Stimulated activated naive CD8-positive, alpha-beta T cell treated with anti-CD3 and anti-CD28 coated beads, Interleukin-15, Interleukin-2, amounts not matched to agents 100 ng/mL and 50 ng/mL, for 24 hours (primary cell): ENCODE data around the gene UGT1A10.

Source experiments
- H3K27ac Mint-ChIP-seq: one replicate; pipeline ENCODE4 v1.8.0; 2021; ENCODE audit warnings: mild to moderate bottlenecking, mixed read lengths
- H3K27me3 Mint-ChIP-seq: one replicate; pipeline ENCODE4 v1.8.0; 2021; ENCODE audit warnings: mixed read lengths
- H3K36me3 Mint-ChIP-seq: one replicate; pipeline ENCODE4 v1.8.0; 2021; ENCODE audit warnings: low read depth, mixed read lengths
- H3K4me1 Mint-ChIP-seq: one replicate; pipeline ENCODE4 v1.8.0; 2021; ENCODE audit warnings: low read depth, mixed read lengths
- H3K4me3 Mint-ChIP-seq: one replicate; pipeline ENCODE4 v1.8.0; 2021; ENCODE audit warnings: mild to moderate bottlenecking, mixed read lengths
- H3K9me3 Mint-ChIP-seq: one replicate; pipeline ENCODE4 v1.8.0; 2021; ENCODE audit warnings: mixed read lengths

Gene UGT1A10

GRCh38 chr2:233789554-233789953, 153.3 kb downstream of the UGT1A10 start:
- Mint-ChIP-seq H3K36me3 (no peaks in the 10 kb centered on the region), H3K27ac (no peak overlapping the region), H3K4me1 (no peaks in the 10 kb centered on the region), H3K9me3 (peaks cover 10% of the 10 kb centered on the region), H3K4me3 (no peak overlapping the region), H3K27me3 (peaks cover 6% of the 10 kb centered on the region)

GRCh38 chr2:233791151-233791882, 155.1 kb downstream of the UGT1A10 start:
- no peak overlapping the region for H3K4me3 Mint-ChIP-seq
- peaks cover 2% of the 10 kb centered on the region for H3K9me3 Mint-ChIP-seq
- no peak overlapping the region for H3K27ac Mint-ChIP-seq
- H3K36me3 Mint-ChIP-seq = no peaks in the 10 kb centered on the region
- peaks cover 2% of the 10 kb centered on the region for H3K27me3 Mint-ChIP-seq
- H3K4me1 Mint-ChIP-seq = no peaks in the 10 kb centered on the region

GRCh38 chr2:233791883-233792329, 155.7 kb downstream of the UGT1A10 start:
- Mint-ChIP-seq H3K36me3 (no peaks in the 10 kb centered on the region), H3K4me3 (no peak overlapping the region), H3K27me3 (no peaks in the 10 kb centered on the region), H3K27ac (no peak overlapping the region), H3K9me3 (no peaks in the 10 kb centered on the region), H3K4me1 (no peaks in the 10 kb centered on the region)

- Mint-ChIP-seq H3K27ac (no peak overlapping the region), H3K9me3 (no peaks in the 10 kb centered on the region), H3K4me3 (no peak overlapping the region), H3K4me1 (no peaks in the 10 kb centered on the region), H3K36me3 (no peaks in the 10 kb centered on the region), H3K27me3 (no peaks in the 10 kb centered on the region)
Observed at GRCh38 chr2:233792720-233793119, 156.5 kb downstream of the UGT1A10 start.

- Mint-ChIP-seq H3K36me3 (no peaks in the 10 kb centered on the region), H3K27me3 (no peaks in the 10 kb centered on the region), H3K4me1 (no peaks in the 10 kb centered on the region), H3K4me3 (no peak overlapping the region), H3K27ac (no peak overlapping the region), H3K9me3 (no peaks in the 10 kb centered on the region)
Observed at GRCh38 chr2:233793465-233794127, 157.3 kb downstream of the UGT1A10 start.

- Mint-ChIP-seq H3K36me3 (no peaks in the 10 kb centered on the region), H3K4me3 (no peak overlapping the region), H3K4me1 (no peaks in the 10 kb centered on the region)
Observed at GRCh38 chr2:233794128-233794658, 157.9 kb downstream of the UGT1A10 start.

GRCh38 chr2:233795735-233796171, 159.5 kb downstream of the UGT1A10 start:
- peaks cover 5% of the 10 kb centered on the region for H3K9me3 Mint-ChIP-seq
- H3K36me3 Mint-ChIP-seq = no peaks in the 10 kb centered on the region
- no peak overlapping the region for H3K27ac Mint-ChIP-seq
- no peaks in the 10 kb centered on the region for H3K27me3 Mint-ChIP-seq
- H3K4me1 Mint-ChIP-seq = no peaks in the 10 kb centered on the region
- no peak overlapping the region for H3K4me3 Mint-ChIP-seq

More at GRCh38 chr2:233794128-233794658, 157.9 kb downstream of the UGT1A10 start:
- no peaks in the 10 kb centered on the region for H3K27me3 Mint-ChIP-seq
- H3K27ac Mint-ChIP-seq = no peak overlapping the region
- H3K9me3 Mint-ChIP-seq = no peaks in the 10 kb centered on the region

- no peaks in the 10 kb centered on the region for H3K36me3 Mint-ChIP-seq
- no peaks in the 10 kb centered on the region for H3K4me1 Mint-ChIP-seq
- H3K27me3 Mint-ChIP-seq = no peaks in the 10 kb centered on the region
- no peak overlapping the region for H3K27ac Mint-ChIP-seq
- no peak overlapping the region for H3K4me3 Mint-ChIP-seq
- H3K9me3 Mint-ChIP-seq = peaks cover 5% of the 10 kb centered on the region
Observed at GRCh38 chr2:233796254-233796653, 160.0 kb downstream of the UGT1A10 start.

- no peak overlapping the region for H3K4me3 Mint-ChIP-seq
- no peaks in the 10 kb centered on the region for H3K36me3 Mint-ChIP-seq
- no peak overlapping the region for H3K27ac Mint-ChIP-seq
- H3K4me1 Mint-ChIP-seq = no peaks in the 10 kb centered on the region
- H3K27me3 Mint-ChIP-seq = no peaks in the 10 kb centered on the region
- H3K9me3 Mint-ChIP-seq = peaks cover 5% of the 10 kb centered on the region
Observed at GRCh38 chr2:233798335-233799086, 162.3 kb downstream of the UGT1A10 start.

- H3K27me3 Mint-ChIP-seq = peaks cover under 1% of the 10 kb centered on the region
- no peaks in the 10 kb centered on the region for H3K36me3 Mint-ChIP-seq
- H3K4me1 Mint-ChIP-seq = no peaks in the 10 kb centered on the region
- H3K9me3 Mint-ChIP-seq = peaks cover 5% of the 10 kb centered on the region
- H3K27ac Mint-ChIP-seq = no peak overlapping the region
- H3K4me3 Mint-ChIP-seq = no peak overlapping the region
Observed at GRCh38 chr2:233799087-233799665, 162.9 kb downstream of the UGT1A10 start.

- peaks cover 5% of the 10 kb centered on the region for H3K9me3 Mint-ChIP-seq
- peaks cover 3% of the 10 kb centered on the region for H3K27me3 Mint-ChIP-seq
- no peaks in the 10 kb centered on the region for H3K36me3 Mint-ChIP-seq
- H3K27ac Mint-ChIP-seq = no peak overlapping the region
- H3K4me1 Mint-ChIP-seq = no peaks in the 10 kb centered on the region
- H3K4me3 Mint-ChIP-seq = no peak overlapping the region
Observed at GRCh38 chr2:233799716-233800115, 163.5 kb downstream of the UGT1A10 start.

GRCh38 chr2:233800208-233800607, 164.0 kb downstream of the UGT1A10 start:
- Mint-ChIP-seq H3K36me3 (no peaks in the 10 kb centered on the region), H3K27me3 (peaks cover 3% of the 10 kb centered on the region), H3K4me3 (no peak overlapping the region), H3K4me1 (no peaks in the 10 kb centered on the region), H3K27ac (no peak overlapping the region), H3K9me3 (peaks cover 5% of the 10 kb centered on the region)

- H3K27me3 Mint-ChIP-seq = peaks cover 3% of the 10 kb centered on the region
- H3K4me1 Mint-ChIP-seq = no peaks in the 10 kb centered on the region
- peaks cover 5% of the 10 kb centered on the region for H3K9me3 Mint-ChIP-seq
- no peaks in the 10 kb centered on the region for H3K36me3 Mint-ChIP-seq
- H3K4me3 Mint-ChIP-seq = no peak overlapping the region
- H3K27ac Mint-ChIP-seq = no peak overlapping the region
Observed at GRCh38 chr2:233801357-233802131, 165.3 kb downstream of the UGT1A10 start.
